HEK293 (cell line): ENCODE data around the gene OR5H2.

Source experiments
- CTCF ChIA-PET: fragments of 350-600 bp; formaldehyde crosslinking; extraction: SDS; loops from one replicate; lab custom pipeline; 2021; ENCODE audit warnings: antibody characterized with exemption; lab: Yijun Ruan, JAX
- POLR2A ChIA-PET: fragments of 300-600 bp; formaldehyde crosslinking; extraction: SDS; loops from one replicate; lab custom pipeline; 2020; ENCODE audit warnings: antibody characterized with exemption, inconsistent platforms; lab: Yijun Ruan, JAX
- H3K27ac ChIP-seq: fragments of 200-500 bp; sonication (Bioruptor generic); 2 replicates; pipeline ENCODE4 v1.5.1; 2014; ENCODE audit warnings: low read depth, low read length, control low read depth, inconsistent platforms; ENCODE audit errors: extremely low read depth
- H3K36me3 ChIP-seq, 2 experiments: fragments of 200-500 bp in 1 of 2; sonication (Bioruptor generic) in 1 of 2; 1 replicate in 1 of 2; 2 replicates in 1 of 2; pipeline ENCODE4 v1.5.1; 2014 to 2017; ENCODE audit warnings: inconsistent platforms in 2 of 2, low read length in 2 of 2; ENCODE audit not compliant: control insufficient read depth in 2 of 2, insufficient read depth in 1 of 2
- H3K4me1 ChIP-seq: fragments of 200-500 bp; sonication (Bioruptor generic); 2 replicates; pipeline ENCODE4 v1.5.1; 2014; ENCODE audit warnings: mild to moderate bottlenecking, low read length, inconsistent platforms; ENCODE audit not compliant: control insufficient read depth, insufficient read depth
- H3K4me3 ChIP-seq: 2 replicates; pipeline ENCODE4 v1.5.1; 2011; ENCODE audit warnings: low read depth, mild to moderate bottlenecking, control low read depth, low read length, moderate library complexity
- H3K9me3 ChIP-seq: fragments of 200-500 bp; sonication (Bioruptor generic); 2 replicates; pipeline ENCODE4 v1.5.1; 2014; ENCODE audit warnings: low read depth, low read length, inconsistent platforms; ENCODE audit not compliant: control insufficient read depth, insufficient read depth
- BCL6B ChIP-seq: fragments of 450-650 bp; formaldehyde crosslinking; IDR thresholded peaks from 2 replicates; pipeline ENCODE4 v1.5.1; 2017; ENCODE audit warnings: missing biosample characterization, missing genetic modification characterization
- GLI4 ChIP-seq: fragments of 450-650 bp; formaldehyde crosslinking; IDR thresholded peaks from 2 replicates; pipeline ENCODE4 v1.5.1; 2016; ENCODE audit warnings: missing biosample characterization, missing genetic modification characterization
- HIC1 ChIP-seq: fragments of 450-650 bp; formaldehyde crosslinking; IDR thresholded peaks from 2 replicates; pipeline ENCODE4 v1.5.1; 2016; ENCODE audit warnings: missing biosample characterization, missing genetic modification characterization
- HOXD13 ChIP-seq: sonication (generic); formaldehyde crosslinking; IDR thresholded peaks from 2 replicates; pipeline ENCODE4 v1.8.0; 2022; ENCODE audit warnings: missing genetic modification reagents, borderline replicate concordance
- MEIS1 ChIP-seq: sonication (generic); formaldehyde crosslinking; IDR thresholded peaks from 2 replicates; pipeline ENCODE4 v1.8.1; 2022; ENCODE audit warnings: missing genetic modification reagents, mild to moderate bottlenecking, borderline replicate concordance
- MYNN ChIP-seq: fragments of 450-650 bp; formaldehyde crosslinking; IDR thresholded peaks from 2 replicates; pipeline ENCODE4 v1.5.1; 2016; ENCODE audit warnings: missing biosample characterization, missing genetic modification characterization, borderline replicate concordance
- MZF1 ChIP-seq: fragments of 450-650 bp; formaldehyde crosslinking; IDR thresholded peaks from 2 replicates; pipeline ENCODE4 v1.5.1; 2017; ENCODE audit warnings: missing biosample characterization, missing genetic modification characterization, borderline replicate concordance
- SETDB1 ChIP-seq: IDR thresholded peaks from one replicate; pipeline ENCODE4 v1.6.1; 2017; ENCODE audit warnings: mild to moderate bottlenecking, low read length, moderate library complexity, mixed read lengths; ENCODE audit not compliant: insufficient read length
- SP3 ChIP-seq: fragments of 450-650 bp; formaldehyde crosslinking; IDR thresholded peaks from 2 replicates; pipeline ENCODE4 v1.5.1; 2016; ENCODE audit warnings: missing biosample characterization, missing genetic modification characterization
- WT1 ChIP-seq: fragments of 450-650 bp; formaldehyde crosslinking; IDR thresholded peaks from 2 replicates; pipeline ENCODE4 v1.5.1; 2016; ENCODE audit warnings: missing biosample characterization, missing genetic modification characterization
- ZBTB21 ChIP-seq: fragments of 450-650 bp; formaldehyde crosslinking; IDR thresholded peaks from 2 replicates; pipeline ENCODE4 v1.5.1; 2017; ENCODE audit warnings: missing biosample characterization, missing genetic modification characterization
- ZBTB44 ChIP-seq: fragments of 450-650 bp; IDR thresholded peaks from 2 replicates; pipeline ENCODE4 v1.5.1; 2018; ENCODE audit warnings: missing biosample characterization, mild to moderate bottlenecking, missing genetic modification characterization
- ZFP37 ChIP-seq: fragments of 450-650 bp; formaldehyde crosslinking; IDR thresholded peaks from 2 replicates; pipeline ENCODE4 v1.5.1; 2016; ENCODE audit warnings: missing biosample characterization, missing genetic modification characterization
- ZNF2 ChIP-seq: fragments of 450-650 bp; formaldehyde crosslinking; IDR thresholded peaks from 2 replicates; pipeline ENCODE4 v1.5.1; 2016; ENCODE audit warnings: missing biosample characterization, missing genetic modification characterization
- ZNF211 ChIP-seq: fragments of 450-650 bp; formaldehyde crosslinking; IDR thresholded peaks from 2 replicates; pipeline ENCODE4 v1.5.1; 2016; ENCODE audit warnings: low read depth, missing biosample characterization, missing genetic modification characterization
- ZNF221 ChIP-seq: fragments of 450-650 bp; formaldehyde crosslinking; IDR thresholded peaks from 2 replicates; pipeline ENCODE4 v1.5.1; 2017; ENCODE audit warnings: missing biosample characterization, missing genetic modification characterization, borderline replicate concordance
- ZNF350 ChIP-seq: fragments of 450-650 bp; formaldehyde crosslinking; IDR thresholded peaks from 2 replicates; pipeline ENCODE4 v1.5.0; 2017; ENCODE audit warnings: missing biosample characterization, mild to moderate bottlenecking, missing genetic modification characterization
- ZNF362 ChIP-seq: fragments of 450-650 bp; formaldehyde crosslinking; IDR thresholded peaks from 2 replicates; pipeline ENCODE4 v1.5.1; 2016; ENCODE audit warnings: missing biosample characterization, missing genetic modification characterization
- ZNF366 ChIP-seq: fragments of 450-650 bp; formaldehyde crosslinking; conservative IDR thresholded peaks from 2 replicates; pipeline ENCODE4 v1.5.1; 2016; ENCODE audit warnings: missing biosample characterization, missing genetic modification characterization
- ZNF404 ChIP-seq: fragments of 450-650 bp; formaldehyde crosslinking; IDR thresholded peaks from 2 replicates; pipeline ENCODE4 v1.5.1; 2017; ENCODE audit warnings: missing biosample characterization, missing genetic modification characterization
- ZNF510 ChIP-seq: fragments of 450-650 bp; formaldehyde crosslinking; IDR thresholded peaks from 2 replicates; pipeline ENCODE4 v1.5.1; 2018; ENCODE audit warnings: mild to moderate bottlenecking, missing genetic modification characterization, missing biosample characterization; ENCODE audit not compliant: insufficient replicate concordance
- ZNF529 ChIP-seq: fragments of 450-650 bp; formaldehyde crosslinking; IDR thresholded peaks from 2 replicates; pipeline ENCODE4 v1.5.1; 2017; ENCODE audit warnings: missing genetic modification characterization, missing biosample characterization; ENCODE audit not compliant: insufficient replicate concordance
- ZNF558 ChIP-seq: fragments of 450-650 bp; formaldehyde crosslinking; IDR thresholded peaks from 2 replicates; pipeline ENCODE4 v1.5.1; 2016; ENCODE audit warnings: missing biosample characterization, missing genetic modification characterization
- ZNF747 ChIP-seq: fragments of 450-650 bp; formaldehyde crosslinking; IDR thresholded peaks from 2 replicates; pipeline ENCODE4 v1.5.1; 2016; ENCODE audit warnings: missing biosample characterization, missing genetic modification characterization
- TF ChIP-seq, protein P1 (sequence below): fragments of 450-650 bp; formaldehyde crosslinking; IDR thresholded peaks from 2 replicates; pipeline ENCODE4 v1.5.1; 2016; ENCODE audit warnings: missing biosample characterization, missing genetic modification characterization, low read depth

The OR5H2 gene

GRCh38 chr3:98240131-98240530 is 42.2 kb upstream of the OR5H2 start:
- Histone ChIP-seq H3K27ac (no peak overlapping the region), H3K9me3 (no peaks in the 10 kb centered on the region), H3K4me3 (no peak overlapping the region), H3K4me1 (no peaks in the 10 kb centered on the region), H3K36me3 (no peaks in the 10 kb centered on the region)
- ChIA-PET POLR2A (no interaction called here), CTCF (no interaction called here)
- no peak for TF ChIP-seq MZF1 (tag by site-specific recombination)
- TF ChIP-seq MEIS1, result no peak
- no peak for TF ChIP-seq GLI4
- no peak for TF ChIP-seq ZNF529 (tag by site-specific recombination)
- TF ChIP-seq ZNF747 (tag by site-specific recombination), result no peak
- TF ChIP-seq ZNF362 (tag by site-specific recombination), result no peak
- TF ChIP-seq HIC1 (tag by site-specific recombination), result no peak
- no peak for TF ChIP-seq ZBTB21 (tag by site-specific recombination)
- no peak for TF ChIP-seq ZNF350 (tag by site-specific recombination)
- no peak for TF ChIP-seq ZNF558
- TF ChIP-seq ZFP37 (tag by site-specific recombination), result no peak
- TF ChIP-seq ZNF366 (tag by site-specific recombination), result no peak
- no peak for TF ChIP-seq ZNF2 (tag by site-specific recombination)
- TF ChIP-seq BCL6B (tag by site-specific recombination), result no peak
- TF ChIP-seq SETDB1, result no peak
- no peak for TF ChIP-seq ZNF510 (tag by site-specific recombination)
- TF ChIP-seq, protein P1, sequence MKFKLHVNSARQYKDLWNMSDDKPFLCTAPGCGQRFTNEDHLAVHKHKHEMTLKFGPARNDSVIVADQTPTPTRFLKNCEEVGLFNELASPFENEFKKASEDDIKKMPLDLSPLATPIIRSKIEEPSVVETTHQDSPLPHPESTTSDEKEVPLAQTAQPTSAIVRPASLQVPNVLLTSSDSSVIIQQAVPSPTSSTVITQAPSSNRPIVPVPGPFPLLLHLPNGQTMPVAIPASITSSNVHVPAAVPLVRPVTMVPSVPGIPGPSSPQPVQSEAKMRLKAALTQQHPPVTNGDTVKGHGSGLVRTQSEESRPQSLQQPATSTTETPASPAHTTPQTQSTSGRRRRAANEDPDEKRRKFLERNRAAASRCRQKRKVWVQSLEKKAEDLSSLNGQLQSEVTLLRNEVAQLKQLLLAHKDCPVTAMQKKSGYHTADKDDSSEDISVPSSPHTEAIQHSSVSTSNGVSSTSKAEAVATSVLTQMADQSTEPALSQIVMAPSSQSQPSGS (tag by site-specific recombination), result no peak
- no peak for TF ChIP-seq ZNF221 (tag by site-specific recombination)
- no peak for TF ChIP-seq SP3 (tag by site-specific recombination)
- no peak for TF ChIP-seq MYNN (tag by site-specific recombination)

DNA sequence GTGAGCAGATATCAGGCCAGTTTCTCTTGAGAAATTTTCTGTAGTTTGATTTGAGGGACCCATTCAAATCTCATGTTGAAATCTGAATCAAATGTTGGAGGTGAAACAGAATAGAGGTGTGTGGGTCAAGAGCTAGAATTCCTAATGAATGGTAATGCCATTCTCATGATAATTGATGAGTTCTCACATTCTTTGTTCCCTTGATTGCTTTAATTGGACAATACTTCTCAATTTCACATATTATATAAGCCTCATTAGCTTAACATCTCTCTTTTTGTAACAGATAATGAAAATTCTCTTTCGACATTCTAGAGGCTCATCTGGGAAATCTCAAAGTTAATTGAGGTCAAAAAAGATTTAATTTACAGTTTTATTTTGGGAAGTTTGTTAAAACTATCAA is 40.1 kb upstream of the OR5H2 start:
- POLR2A ChIA-PET, result no interaction called here
- no peaks in the 10 kb centered on the region for H3K36me3 ChIP-seq
- CTCF ChIA-PET, result no interaction called here
- H3K4me3 ChIP-seq, result no peak overlapping the region
- H3K4me1 ChIP-seq, result no peaks in the 10 kb centered on the region
- no peak overlapping the region for H3K27ac ChIP-seq
- no peaks in the 10 kb centered on the region for H3K9me3 ChIP-seq
- TF ChIP-seq ZNF211 (tag by site-specific recombination) (no peak), ZBTB44 (tag by site-specific recombination) (no peak), WT1 (tag by site-specific recombination) (no peak), MZF1 (tag by site-specific recombination) (no peak), HOXD13 (CRISPR knock-in tag) (no peak), ZFP37 (tag by site-specific recombination) (no peak), ZNF404 (tag by site-specific recombination) (no peak)
- TF ChIP-seq, protein P1 (tag by site-specific recombination), result no peak
